Upper lobe of left lung (tissue), 6 donors: ENCODE results near the gene DLGAP5. TPM values are rescaled to one million over a fixed set of nuclear protein-coding genes. Genes with fewer than 3 reads are reported as not detected.
A peak's percentile ranks its signal among the peaks of the same experiment; 100 is the strongest.

Experiments
- ATAC-seq, 2 donors: fragments of 200-7000 bp; cut with Tn5 transposase; one replicate each; pipeline ENCODE4 v1.9.1; 2022; ENCODE audit warnings: mild to moderate bottlenecking in 2 of 2, moderate library complexity in 2 of 2; ENCODE audit not compliant: low FRiP score in 2 of 2
- DNase-seq, 2 donors: peaks; one replicate each; pipeline ENCODE4 v3.0.0-alpha.2; 2019 to 2020
- H3K27ac ChIP-seq, 4 donors: fragments of 200-600 bp; sonication (generic); one replicate each; pipeline ENCODE4 v1.5.1; 2016 to 2019
- H3K27me3 ChIP-seq, 4 donors: fragments of 200-600 bp; sonication (generic); one replicate each; pipeline ENCODE4 v1.5.1; 2017 to 2019
- H3K36me3 ChIP-seq, 4 donors: fragments of 200-600 bp; sonication (generic); one replicate each; pipeline ENCODE4 v1.5.1; 2016 to 2019
- H3K4me1 ChIP-seq, 4 donors: fragments of 200-600 bp; sonication (generic); one replicate each; pipeline ENCODE4 v1.5.1; 2018 to 2019
- H3K4me3 ChIP-seq, 4 donors: fragments of 200-600 bp; sonication (generic); one replicate each; pipeline ENCODE4 v1.5.1; 2017 to 2019; ENCODE audit warnings: mild to moderate bottlenecking in 2 of 4, moderate library complexity in 1 of 4
- H3K9me3 ChIP-seq, 4 donors: fragments of 200-600 bp; sonication (generic); one replicate each; pipeline ENCODE4 v1.5.1; 2018 to 2019
- CTCF ChIP-seq, 6 experiments: fragments of 450-650 bp in 4 of 6; fragments of 200-600 bp in 2 of 6; sonication (generic) in 2 of 6; IDR thresholded peaks; one replicate each; pipeline ENCODE4 v1.5.1; 2016 to 2019; ENCODE audit warnings: antibody characterized with exemption in 6 of 6
- EP300 ChIP-seq, 4 donors: sonication (generic); formaldehyde crosslinking; IDR thresholded peaks; one replicate each; pipeline ENCODE4 v1.5.1; 2017; ENCODE audit warnings: antibody characterized with exemption in 4 of 4, control low read depth in 2 of 4
- POLR2A ChIP-seq, 4 donors: fragments of 450-650 bp; IDR thresholded peaks; one replicate each; pipeline ENCODE4 v1.5.1; 2016 to 2017; ENCODE audit warnings: antibody characterized with exemption in 4 of 4, mild to moderate bottlenecking in 2 of 4
- POLR2AphosphoS5 ChIP-seq, 2 donors: sonication (generic); formaldehyde crosslinking; IDR thresholded peaks; one replicate each; pipeline ENCODE4 v1.5.1; 2017; ENCODE audit warnings: antibody characterized with exemption in 2 of 2
- WGBS, 2 donors: methylation state at CpG; one replicate each; pipeline ENCODE4 v1.1.5; 2017 to 2018; 5-methylcytosine and 5-hydroxymethylcytosine counted together
- total RNA-seq, 6 donors: library from RNA; depleted of rRNA in 4 of 6; stranded (reverse); fragments of >200 nt in 4 of 6; gene quantifications; one replicate each; pipeline versions ENCODE4 v1.1.0 to v1.2.1, GENCODE V29; 2016 to 2021
- donor health status: DM: no; HTN: no; CAD: no; lungs with moderate emphysema.
- donor health status: DM: no; HTN: yes; CAD: no; lungs with severe emphysema.

DLGAP5 gene
- total RNA-seq, 6 donors from 2014 or later: 0.39 to 1.6 (median 0.87) TPM; not detected in 2

- ATAC-seq (peak; percentile 76 to 86), DNase-seq (peak; percentile 80 to 89)
- peak overlapping the region; percentile 91 to 98 (median 97) for H3K27ac ChIP-seq
- peak overlapping the region; percentile 31 to 86 (median 74) for H3K4me3 ChIP-seq
- no peaks in the 10 kb centered on the region for H3K36me3 ChIP-seq
- peak in 1 of 2 donors; percentile 19 for TF ChIP-seq POLR2AphosphoS5 (IDR thresholded peaks at IDR 0.05)
- TF ChIP-seq EP300 (IDR thresholded peaks at IDR 0.05): no peak
- TF ChIP-seq POLR2A (IDR thresholded peaks at IDR 0.05): peak in 2 of 4 donors; percentile 16 to 31
- TF ChIP-seq CTCF (IDR thresholded peaks at IDR 0.05): no peak
- no peaks in the 10 kb centered on the region for H3K27me3 ChIP-seq
- WGBS, 2 donors: 0 to 1% methylated on average over 2 to 40 of the region's 53 CpGs
- no peaks in the 10 kb centered on the region for H3K9me3 ChIP-seq
- H3K4me1 ChIP-seq: peaks cover 38 to 78% (median 54%) of the 10 kb centered on the region in 4 donors
These were observed 61.8 kb downstream of the DLGAP5 start for GRCh38 chr14:55129428-55130195.

GRCh38 chr14:55129086-55129427 is 62.3 kb downstream of the DLGAP5 start, which contains the start of gene LGALS3:
Gene LGALS3 (plus strand): TSS chr14:55129252. CDS start chr14:55137374, 8,122 bp downstream.
- ATAC-seq (peak; percentile 88 to 94), DNase-seq (peak; percentile 90 to 96)
- Histone ChIP-seq H3K27ac (peak within 1 kb of the TSS; percentile 91 to 98 (median 97)), H3K36me3 (no peaks in the 10 kb centered on the region), H3K27me3 (no peaks in the 10 kb centered on the region), H3K4me3 (peak within 1 kb of the TSS; percentile 31 to 86 (median 74)), H3K9me3 (no peaks in the 10 kb centered on the region), H3K4me1 (peaks cover 38 to 74% (median 50%) of the 10 kb centered on the region in 4 donors)
- TF ChIP-seq POLR2AphosphoS5 (IDR thresholded peaks at IDR 0.05): peak; percentile 65 to 89
- TF ChIP-seq POLR2A (IDR thresholded peaks at IDR 0.05): peak in 3 of 4 donors; percentile 84 to 97 (median 95)
- no peak for TF ChIP-seq EP300 (IDR thresholded peaks at IDR 0.05)
- TF ChIP-seq CTCF (IDR thresholded peaks at IDR 0.05): no peak
- no CpG with 5 or more reads among the region's 50 CpGs for WGBS, 2 donors

- H3K9me3 ChIP-seq: no peaks in the 10 kb centered on the region
- ATAC-seq: no peak
- H3K27me3 ChIP-seq: no peaks in the 10 kb centered on the region
- peak overlapping the region; percentile 91 to 98 (median 97) for H3K27ac ChIP-seq
- DNase-seq: no peak
- TF ChIP-seq EP300 (IDR thresholded peaks at IDR 0.05): no peak
- no peaks in the 10 kb centered on the region for H3K36me3 ChIP-seq
- 14 to 29% methylated on average over 11 to 19 of the region's 20 CpGs for WGBS, 2 donors
- peaks cover 38 to 76% (median 47%) of the 10 kb centered on the region in 4 donors for H3K4me1 ChIP-seq
- H3K4me3 ChIP-seq: peak overlapping the region; percentile 31 to 86 (median 74)
These were observed 62.8 kb downstream of the DLGAP5 start for GRCh38 chr14:55128386-55129085.

GRCh38 chr14:55127460-55127951 is 63.9 kb downstream of the DLGAP5 start:
- Histone ChIP-seq H3K27ac (peak overlapping the region in 1 of 4 donors; percentile 91), H3K36me3 (no peaks in the 10 kb centered on the region), H3K4me1 (peaks cover 38 to 77% (median 52%) of the 10 kb centered on the region in 4 donors), H3K4me3 (no peak overlapping the region), H3K9me3 (no peaks in the 10 kb centered on the region), H3K27me3 (no peaks in the 10 kb centered on the region)
- 53 to 63% methylated on average over 2 of the region's 2 CpGs for WGBS, 2 donors
- TF ChIP-seq POLR2AphosphoS5 (IDR thresholded peaks at IDR 0.05) (no peak), CTCF (IDR thresholded peaks at IDR 0.05) (no peak), POLR2A (IDR thresholded peaks at IDR 0.05) (no peak), EP300 (IDR thresholded peaks at IDR 0.05) (no peak)
- no peak for ATAC-seq
- no peak for DNase-seq

- TF ChIP-seq CTCF (IDR thresholded peaks at IDR 0.05) (no peak), EP300 (IDR thresholded peaks at IDR 0.05) (no peak), POLR2A (IDR thresholded peaks at IDR 0.05) (no peak), POLR2AphosphoS5 (IDR thresholded peaks at IDR 0.05) (no peak)
- ATAC-seq (no peak), DNase-seq (no peak)
- 71 to 86% methylated on average over 5 of the region's 5 CpGs for WGBS, 2 donors
- Histone ChIP-seq H3K36me3 (no peaks in the 10 kb centered on the region), H3K4me3 (no peak overlapping the region), H3K9me3 (no peaks in the 10 kb centered on the region), H3K4me1 (peaks cover 38 to 78% (median 53%) of the 10 kb centered on the region in 4 donors), H3K27me3 (no peaks in the 10 kb centered on the region), H3K27ac (peak overlapping the region in 1 of 4 donors; percentile 50)
These were observed 64.4 kb downstream of the DLGAP5 start for GRCh38 chr14:55126932-55127459.
